Measurements from ENCODE around the gene MMP1.

- TF ChIP-seq CTCF (IDR thresholded peaks at IDR 0.05) = no peak
- TF ChIP-seq POLR2A (IDR thresholded peaks at IDR 0.05) = no peak
- TF ChIP-seq POLR2AphosphoS5 (IDR thresholded peaks at IDR 0.05) = no peak
Observed at GRCh38 chr11:102784380-102784779, 13.6 kb downstream of the MMP1 start.
